IgD-negative memory B cell (primary cell): ENCODE measurements around the gene TNFRSF12A. TPM values are rescaled to one million over a fixed set of nuclear protein-coding genes. Genes with fewer than 3 reads are reported as not detected.
A peak's percentile ranks its signal among the peaks of the same experiment; 100 is the strongest.

Experiments used
- H3K27ac Mint-ChIP-seq, 3 donors: one replicate each; pipeline ENCODE4 v1.8.0; 2020 to 2022; ENCODE audit warnings: mild to moderate bottlenecking in 3 of 3, mixed read lengths in 3 of 3, moderate library complexity in 1 of 3
- H3K27me3 Mint-ChIP-seq: one replicate; pipeline ENCODE4 v1.8.0; 2021; ENCODE audit warnings: mixed read lengths
- H3K36me3 Mint-ChIP-seq: one replicate; pipeline ENCODE4 v1.8.0; 2020; ENCODE audit warnings: mild to moderate bottlenecking, mixed read lengths
- H3K4me1 Mint-ChIP-seq, 3 donors: one replicate each; pipeline ENCODE4 v1.8.0; 2020 to 2022; ENCODE audit warnings: mixed read lengths in 3 of 3, mild to moderate bottlenecking in 1 of 3
- H3K4me3 Mint-ChIP-seq, 4 donors: one replicate each; pipeline ENCODE4 v1.8.0; 2020 to 2022; ENCODE audit warnings: mild to moderate bottlenecking in 4 of 4, mixed read lengths in 4 of 4, moderate library complexity in 3 of 4
- H3K9me3 Mint-ChIP-seq, 3 donors: one replicate each; pipeline ENCODE4 v1.8.0; 2020 to 2021; ENCODE audit warnings: mixed read lengths in 3 of 3, mild to moderate bottlenecking in 1 of 3
- polyA plus RNA-seq: library from polyadenylated mRNA; unstranded; fragments of 300-500 nt; fragmentation: Illumina TruSeq; gene quantifications from one replicate; pipeline ENCODE4 v1.2.3, GENCODE V29; 2021

Gene TNFRSF12A
- polyA plus RNA-seq, 1 donor from 2014 or later = 0.31 TPM

DNA sequence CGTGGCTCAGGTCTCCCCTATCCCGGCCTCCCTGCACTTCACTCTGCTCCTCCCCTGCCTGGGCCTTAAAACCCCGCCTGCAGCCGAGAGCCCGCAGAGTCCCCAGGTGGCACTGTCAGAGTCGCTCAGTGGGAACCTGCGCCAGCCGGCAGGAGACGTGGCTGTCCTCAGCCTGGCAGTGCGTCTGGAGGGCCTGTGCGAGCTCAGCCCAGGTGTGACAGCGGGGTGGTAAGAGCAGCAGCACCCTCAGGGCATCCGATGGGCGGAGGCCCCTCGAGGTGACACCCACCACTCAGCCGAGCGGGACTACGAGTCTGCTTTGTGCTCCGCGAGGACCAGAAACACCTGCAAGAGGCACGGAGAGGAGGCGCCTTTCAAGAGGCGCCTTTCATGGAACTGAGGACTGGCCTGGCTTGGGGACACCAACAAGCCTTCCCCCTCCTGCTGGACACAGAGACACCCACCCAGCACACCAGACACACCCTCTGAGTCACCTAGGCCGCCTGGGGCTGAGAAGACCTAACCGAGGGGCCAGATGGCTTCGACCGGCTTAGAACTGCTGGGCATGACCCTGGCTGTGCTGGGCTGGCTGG lies 7.2 kb upstream of the TNFRSF12A start, which contains the start of gene CLDN9:
TSS of gene CLDN9 (plus strand) at position 96 of the 593 bp plus-strand sequence. CDS start at position 536, 440 bp downstream.
- Mint-ChIP-seq H3K27ac (no peak within 1 kb of the TSS), H3K36me3 (no peaks in the 10 kb centered on the region), H3K9me3 (no peaks in the 10 kb centered on the region), H3K4me1 (peaks cover 3 to 8% (median 4%) of the 10 kb centered on the region in 3 donors), H3K27me3 (peaks cover 21% of the 10 kb centered on the region), H3K4me3 (peak within 1 kb of the TSS in 1 of 4 donors; percentile 70)

DNA sequence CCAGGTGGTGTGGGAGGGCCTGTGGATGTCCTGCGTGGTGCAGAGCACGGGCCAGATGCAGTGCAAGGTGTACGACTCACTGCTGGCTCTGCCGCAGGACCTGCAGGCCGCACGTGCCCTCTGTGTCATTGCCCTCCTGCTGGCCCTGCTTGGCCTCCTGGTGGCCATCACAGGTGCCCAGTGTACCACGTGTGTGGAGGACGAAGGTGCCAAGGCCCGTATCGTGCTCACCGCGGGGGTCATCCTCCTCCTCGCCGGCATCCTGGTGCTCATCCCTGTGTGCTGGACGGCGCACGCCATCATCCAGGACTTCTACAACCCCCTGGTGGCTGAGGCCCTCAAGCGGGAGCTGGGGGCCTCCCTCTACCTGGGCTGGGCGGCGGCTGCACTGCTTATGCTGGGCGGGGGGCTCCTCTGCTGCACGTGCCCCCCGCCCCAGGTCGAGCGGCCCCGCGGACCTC lies 6.6 kb upstream of the TNFRSF12A start:
- H3K27me3 Mint-ChIP-seq = peaks cover 16% of the 10 kb centered on the region
- no peak overlapping the region for H3K4me3 Mint-ChIP-seq
- peaks cover 0 to 3% (median 0%) of the 10 kb centered on the region in 3 donors for H3K4me1 Mint-ChIP-seq
- H3K9me3 Mint-ChIP-seq = no peaks in the 10 kb centered on the region
- H3K27ac Mint-ChIP-seq = no peak overlapping the region
- no peaks in the 10 kb centered on the region for H3K36me3 Mint-ChIP-seq

DNA sequence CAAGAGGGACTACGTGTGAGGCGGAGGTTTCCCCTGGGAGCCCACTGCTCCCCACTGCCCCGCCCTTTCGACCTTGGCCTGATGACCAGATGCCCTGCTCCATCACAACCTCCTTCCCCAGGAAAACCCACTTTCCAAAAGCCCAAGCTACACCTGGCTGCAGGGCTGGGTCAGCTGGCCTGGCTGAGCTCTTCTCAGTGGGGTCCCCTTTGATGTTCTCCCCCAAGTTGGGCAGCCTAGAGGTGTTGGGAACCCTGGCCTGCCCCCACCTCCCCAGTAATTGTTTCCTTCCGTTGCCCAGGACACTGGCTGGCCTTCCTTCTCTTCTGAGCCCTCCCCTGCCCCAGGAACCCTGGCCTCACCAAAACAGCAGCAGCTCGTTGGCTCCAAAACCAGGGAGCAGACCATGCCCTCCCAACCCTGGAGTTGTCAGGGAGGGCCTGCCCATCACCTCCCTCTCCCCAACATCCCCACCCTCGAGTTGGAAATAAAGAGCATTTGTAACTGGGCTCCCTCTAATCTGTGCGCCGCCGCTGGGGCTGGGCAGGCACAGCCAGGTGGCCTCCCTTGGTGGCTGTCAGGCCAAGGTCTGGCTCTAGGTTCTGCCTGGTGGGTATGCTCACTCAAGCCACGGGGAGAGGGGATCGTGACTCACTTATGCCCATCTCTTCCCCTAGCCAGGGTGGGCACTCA lies 6.0 kb upstream of the TNFRSF12A start:
- Mint-ChIP-seq H3K4me3 (no peak overlapping the region), H3K9me3 (no peaks in the 10 kb centered on the region), H3K27ac (no peak overlapping the region), H3K36me3 (no peaks in the 10 kb centered on the region), H3K4me1 (peaks cover 0 to 1% (median 0%) of the 10 kb centered on the region in 3 donors), H3K27me3 (peaks cover 16% of the 10 kb centered on the region)

DNA sequence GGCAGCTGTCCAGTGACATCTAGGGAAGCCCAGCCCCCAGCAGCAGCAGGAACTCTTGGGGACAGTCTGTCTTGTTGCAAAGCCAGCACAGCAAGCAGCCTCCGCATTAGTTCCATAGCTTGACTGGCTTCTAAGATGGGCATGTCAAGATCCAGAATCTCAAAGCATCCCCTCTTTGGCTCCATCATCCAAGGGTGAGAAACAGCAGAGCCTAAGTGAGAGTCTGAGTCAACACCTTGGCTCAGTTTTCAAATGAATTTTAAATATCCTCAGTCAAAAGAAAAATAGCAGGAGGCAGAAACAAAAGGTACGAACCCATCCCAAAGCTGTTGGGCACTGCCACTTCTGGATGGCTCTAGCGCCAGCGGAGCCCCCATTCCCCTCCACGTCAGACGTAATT lies 5.2 kb upstream of the TNFRSF12A start:
- H3K27ac Mint-ChIP-seq = no peak overlapping the region
- H3K36me3 Mint-ChIP-seq = no peaks in the 10 kb centered on the region
- peak overlapping the region in 1 of 4 donors; percentile 20 for H3K4me3 Mint-ChIP-seq
- H3K27me3 Mint-ChIP-seq = peaks cover 16% of the 10 kb centered on the region
- peaks cover 0 to 3% (median 0%) of the 10 kb centered on the region in 3 donors for H3K4me1 Mint-ChIP-seq
- no peaks in the 10 kb centered on the region for H3K9me3 Mint-ChIP-seq

DNA sequence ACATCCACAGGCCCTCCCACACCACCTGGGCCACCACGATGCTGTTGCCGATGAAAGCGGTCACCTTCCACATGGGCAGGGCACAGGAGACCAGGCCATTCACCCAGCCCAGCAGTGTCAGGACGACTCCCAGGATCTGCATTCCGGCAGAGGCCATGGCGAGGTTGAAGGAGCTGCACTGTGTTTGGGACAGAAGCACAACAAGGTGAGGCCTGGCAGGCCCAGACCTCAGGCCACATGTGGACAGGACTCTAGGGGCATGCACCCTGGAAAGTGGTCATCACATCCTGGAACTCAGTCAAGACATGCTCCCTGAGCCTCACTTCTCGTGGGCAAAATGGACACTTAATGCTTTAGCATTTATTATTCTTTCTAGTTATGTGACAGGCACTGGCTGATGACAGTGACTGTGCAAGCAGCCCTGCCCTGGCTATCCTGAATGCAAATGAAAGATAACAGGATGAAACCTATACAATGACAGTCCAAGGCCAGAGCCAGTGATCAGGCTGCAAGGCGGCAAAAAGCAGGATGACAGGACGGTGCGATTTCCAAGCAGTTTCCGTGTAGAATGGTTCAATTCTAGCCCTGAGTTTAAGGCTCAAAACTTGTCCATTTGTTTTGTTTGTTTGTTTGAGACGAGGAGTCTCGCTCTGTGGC lies 4.2 kb upstream of the TNFRSF12A start:
- peaks cover 0 to 4% (median 2%) of the 10 kb centered on the region in 3 donors for H3K4me1 Mint-ChIP-seq
- no peaks in the 10 kb centered on the region for H3K9me3 Mint-ChIP-seq
- H3K27ac Mint-ChIP-seq = peak overlapping the region in 1 of 3 donors; percentile 31
- peaks cover 16% of the 10 kb centered on the region for H3K27me3 Mint-ChIP-seq
- no peaks in the 10 kb centered on the region for H3K36me3 Mint-ChIP-seq
- peak overlapping the region in 1 of 4 donors; percentile 14 for H3K4me3 Mint-ChIP-seq

DNA sequence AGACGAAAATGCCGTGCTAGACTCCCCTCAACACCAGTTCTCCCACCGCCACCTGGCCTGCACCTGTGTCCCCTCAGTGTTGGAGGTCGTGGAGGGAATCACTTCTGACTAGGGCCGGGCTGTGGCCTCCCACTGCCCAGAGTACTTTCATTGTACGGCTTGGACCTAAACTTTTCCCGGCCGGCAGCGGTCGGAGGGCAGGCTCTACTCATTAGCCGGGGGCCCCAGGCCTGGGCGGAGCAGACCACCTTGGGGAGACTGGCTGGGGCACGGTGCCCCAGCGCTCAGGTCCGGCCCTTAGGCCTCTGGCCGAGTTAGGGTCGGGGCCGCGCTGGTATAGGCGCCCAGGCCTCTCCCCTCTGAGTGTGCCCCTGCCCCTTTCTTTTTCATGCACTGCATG lies 2.8 kb upstream of the TNFRSF12A start:
- Mint-ChIP-seq H3K4me3 (no peak overlapping the region), H3K36me3 (no peaks in the 10 kb centered on the region), H3K9me3 (no peaks in the 10 kb centered on the region), H3K27ac (no peak overlapping the region), H3K27me3 (peaks cover 11% of the 10 kb centered on the region), H3K4me1 (peaks cover 8 to 12% (median 11%) of the 10 kb centered on the region in 3 donors)

DNA sequence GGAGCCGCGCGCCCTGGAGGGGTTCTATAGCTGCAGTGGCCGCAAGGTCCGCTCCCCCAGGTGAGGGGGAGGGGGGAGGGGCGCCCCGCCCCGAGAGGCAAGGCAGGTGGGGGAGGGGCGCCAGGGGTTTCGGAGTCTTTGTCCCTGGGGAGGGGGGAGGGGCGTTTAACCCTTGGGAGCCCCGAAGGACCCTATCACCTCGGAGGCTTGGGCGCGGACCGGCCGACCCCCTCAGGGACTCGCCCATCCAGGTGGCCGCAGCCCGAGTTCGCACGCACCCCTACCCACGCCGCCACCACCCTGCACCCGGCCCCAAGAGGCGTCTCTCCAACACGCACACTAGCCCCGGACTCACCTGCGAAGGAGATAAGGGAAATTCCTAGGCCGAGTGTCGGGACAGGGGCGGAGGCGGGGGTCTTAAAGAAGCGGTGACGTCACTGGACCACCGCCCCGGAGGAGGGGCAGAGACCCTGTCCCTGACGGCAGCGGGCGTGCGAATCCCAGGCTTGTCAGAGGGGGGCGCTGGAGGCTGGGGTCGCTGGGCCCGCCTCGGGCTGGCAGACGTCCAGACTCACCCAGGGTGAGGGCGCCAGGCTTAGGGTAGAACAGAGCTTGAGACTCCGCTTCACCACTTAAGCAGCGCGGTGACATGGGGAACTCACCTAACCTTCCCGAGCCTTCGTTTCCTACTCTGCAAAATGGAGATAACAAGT lies 2.2 kb upstream of the TNFRSF12A start, which contains the start of gene CLDN6:
TSS of gene CLDN6 (minus strand) at position 390 of the 713 bp plus-strand sequence. CDS start 2,162 bp downstream, outside the sequence.
- no peaks in the 10 kb centered on the region for H3K9me3 Mint-ChIP-seq
- peak within 1 kb of the TSS in 2 of 4 donors; percentile 43 for H3K4me3 Mint-ChIP-seq
- peaks cover 6% of the 10 kb centered on the region for H3K27me3 Mint-ChIP-seq
- peak within 1 kb of the TSS in 1 of 3 donors; percentile 35 for H3K27ac Mint-ChIP-seq
- H3K36me3 Mint-ChIP-seq = no peaks in the 10 kb centered on the region
- H3K4me1 Mint-ChIP-seq = peaks cover 10 to 17% (median 16%) of the 10 kb centered on the region in 3 donors

DNA sequence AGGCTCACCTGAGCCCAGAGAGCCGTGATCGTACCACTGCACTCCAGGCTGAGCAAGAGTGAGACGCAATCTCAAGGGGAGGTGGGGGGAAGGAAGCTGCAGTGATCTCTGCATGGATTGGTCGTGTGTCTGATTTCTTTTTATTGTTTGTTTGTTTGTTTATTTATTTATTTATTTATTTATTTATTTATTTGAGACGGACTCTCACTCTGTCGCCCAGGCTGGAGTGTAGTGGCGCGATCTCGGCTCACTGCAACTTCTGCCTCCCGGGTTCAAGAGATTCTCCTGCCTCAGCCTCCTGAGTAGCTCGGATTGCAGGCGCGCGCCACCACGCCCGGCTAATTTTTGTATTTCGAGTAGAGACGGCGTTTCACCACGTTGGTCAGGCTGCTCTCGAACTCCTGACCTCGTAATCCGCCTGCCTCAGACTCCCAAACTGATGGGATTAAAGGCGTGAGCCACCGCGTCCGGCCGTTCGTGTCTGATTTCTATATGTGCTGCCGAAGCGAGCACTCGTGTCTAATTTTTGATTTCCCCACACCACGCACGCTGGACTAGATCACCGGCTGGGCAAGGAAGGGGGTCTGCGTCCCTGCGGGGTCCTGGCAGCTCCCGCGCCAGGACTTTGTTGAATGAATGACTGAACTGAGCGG lies 448 bp upstream of the TNFRSF12A start:
- Mint-ChIP-seq H3K36me3 (peaks cover 2% of the 10 kb centered on the region), H3K9me3 (no peaks in the 10 kb centered on the region), H3K4me1 (peaks cover 22 to 24% (median 24%) of the 10 kb centered on the region in 3 donors), H3K27me3 (peaks cover 6% of the 10 kb centered on the region), H3K27ac (peak overlapping the region; percentile 39 to 87 (median 75)), H3K4me3 (peak overlapping the region; percentile 80 to 92 (median 89))

DNA sequence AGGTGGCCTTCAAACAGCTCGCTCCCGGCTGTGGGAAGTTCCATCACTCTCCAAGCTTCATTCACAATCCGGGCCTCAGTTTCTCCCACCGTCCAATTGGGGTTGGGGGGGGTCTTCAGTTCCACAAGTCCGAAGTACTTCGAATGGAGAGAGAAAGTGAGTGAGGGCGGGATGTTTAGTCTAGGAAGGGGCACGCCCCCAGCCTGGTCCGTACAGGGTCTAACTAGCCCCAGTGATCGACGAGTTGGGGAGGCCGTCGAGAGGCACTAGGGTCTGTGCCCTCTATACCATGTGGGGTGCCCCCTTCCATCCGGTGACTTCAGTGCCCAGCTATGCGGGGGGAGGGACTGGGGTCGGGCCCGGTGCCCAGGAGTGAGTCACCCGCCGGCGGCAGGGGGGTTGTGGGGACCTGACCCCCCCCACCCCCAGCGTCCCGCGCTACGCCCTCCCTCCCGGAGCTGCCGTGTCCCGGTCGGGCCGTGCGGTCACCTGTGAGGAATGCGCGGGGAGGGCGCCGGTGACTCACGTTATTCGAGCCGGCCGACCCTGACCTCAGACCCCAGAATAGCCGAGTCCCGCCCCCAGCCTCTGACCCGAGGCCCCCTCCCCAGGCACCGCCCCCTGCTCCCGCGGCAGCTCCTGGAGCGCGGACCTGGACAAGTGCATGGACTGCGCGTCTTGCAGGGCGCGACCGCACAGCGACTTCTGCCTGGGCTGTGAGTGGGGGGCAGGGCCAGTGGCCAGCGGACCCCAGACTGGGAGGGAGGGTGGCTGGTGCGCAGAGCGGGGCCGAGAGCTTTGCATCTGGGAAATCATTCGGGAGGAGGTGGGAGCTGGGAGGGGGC lies 658 bp downstream of the TNFRSF12A start:
- H3K27me3 Mint-ChIP-seq = peaks cover 6% of the 10 kb centered on the region
- H3K27ac Mint-ChIP-seq = peak overlapping the region; percentile 71 to 88 (median 71)
- no peaks in the 10 kb centered on the region for H3K9me3 Mint-ChIP-seq
- H3K4me1 Mint-ChIP-seq = peaks cover 22 to 24% (median 24%) of the 10 kb centered on the region in 3 donors
- peaks cover 2% of the 10 kb centered on the region for H3K36me3 Mint-ChIP-seq
- peak overlapping the region; percentile 84 to 95 (median 91) for H3K4me3 Mint-ChIP-seq

DNA sequence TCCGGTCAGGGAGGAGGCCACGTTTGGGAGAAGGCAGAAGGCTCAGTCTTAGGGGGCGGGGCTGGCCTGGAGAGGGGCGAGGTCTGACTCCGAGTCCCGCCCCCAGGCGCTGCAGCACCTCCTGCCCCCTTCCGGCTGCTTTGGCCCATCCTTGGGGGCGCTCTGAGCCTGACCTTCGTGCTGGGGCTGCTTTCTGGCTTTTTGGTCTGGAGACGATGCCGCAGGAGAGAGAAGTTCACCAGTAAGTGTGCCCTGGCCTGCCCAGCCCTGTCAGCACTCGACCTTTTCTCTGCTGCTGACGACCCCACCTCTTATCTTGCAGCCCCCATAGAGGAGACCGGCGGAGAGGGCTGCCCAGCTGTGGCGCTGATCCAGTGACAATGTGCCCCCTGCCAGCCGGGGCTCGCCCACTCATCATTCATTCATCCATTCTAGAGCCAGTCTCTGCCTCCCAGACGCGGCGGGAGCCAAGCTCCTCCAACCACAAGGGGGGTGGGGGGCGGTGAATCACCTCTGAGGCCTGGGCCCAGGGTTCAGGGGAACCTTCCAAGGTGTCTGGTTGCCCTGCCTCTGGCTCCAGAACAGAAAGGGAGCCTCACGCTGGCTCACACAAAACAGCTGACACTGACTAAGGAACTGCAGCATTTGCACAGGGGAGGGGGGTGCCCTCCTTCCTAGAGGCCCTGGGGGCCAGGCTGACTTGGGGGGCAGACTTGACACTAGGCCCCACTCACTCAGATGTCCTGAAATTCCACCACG lies 1.5 kb downstream of the TNFRSF12A start:
- Mint-ChIP-seq H3K9me3 (no peaks in the 10 kb centered on the region), H3K4me3 (peak overlapping the region; percentile 84 to 95 (median 90)), H3K4me1 (peaks cover 23 to 24% (median 24%) of the 10 kb centered on the region in 3 donors), H3K27me3 (peaks cover 4% of the 10 kb centered on the region), H3K36me3 (peaks cover 5% of the 10 kb centered on the region), H3K27ac (peak overlapping the region; percentile 71 to 88 (median 71))

DNA sequence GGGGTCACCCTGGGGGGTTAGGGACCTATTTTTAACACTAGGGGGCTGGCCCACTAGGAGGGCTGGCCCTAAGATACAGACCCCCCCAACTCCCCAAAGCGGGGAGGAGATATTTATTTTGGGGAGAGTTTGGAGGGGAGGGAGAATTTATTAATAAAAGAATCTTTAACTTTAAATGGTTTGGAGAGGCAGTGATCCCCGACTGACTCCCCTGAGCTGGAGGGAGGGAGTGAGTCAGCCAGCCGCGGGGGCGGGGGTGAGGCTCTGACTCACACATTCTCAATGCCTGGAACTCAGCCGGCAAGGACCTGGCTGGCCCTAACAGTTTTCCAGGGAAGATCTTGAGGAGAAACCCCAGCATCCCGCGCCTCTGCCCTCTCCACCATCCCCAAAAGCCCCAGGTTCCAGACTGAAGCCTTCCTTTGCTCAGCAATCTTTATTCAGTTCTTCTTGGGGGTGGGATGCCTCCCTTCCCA lies 2.1 kb downstream of the TNFRSF12A start:
- Mint-ChIP-seq H3K27ac (peak overlapping the region; percentile 67 to 96 (median 88)), H3K4me1 (peaks cover 23 to 24% (median 24%) of the 10 kb centered on the region in 3 donors), H3K27me3 (no peaks in the 10 kb centered on the region), H3K9me3 (no peaks in the 10 kb centered on the region), H3K36me3 (peaks cover 5% of the 10 kb centered on the region), H3K4me3 (peak overlapping the region in 3 of 4 donors; percentile 17 to 99 (median 85))

DNA sequence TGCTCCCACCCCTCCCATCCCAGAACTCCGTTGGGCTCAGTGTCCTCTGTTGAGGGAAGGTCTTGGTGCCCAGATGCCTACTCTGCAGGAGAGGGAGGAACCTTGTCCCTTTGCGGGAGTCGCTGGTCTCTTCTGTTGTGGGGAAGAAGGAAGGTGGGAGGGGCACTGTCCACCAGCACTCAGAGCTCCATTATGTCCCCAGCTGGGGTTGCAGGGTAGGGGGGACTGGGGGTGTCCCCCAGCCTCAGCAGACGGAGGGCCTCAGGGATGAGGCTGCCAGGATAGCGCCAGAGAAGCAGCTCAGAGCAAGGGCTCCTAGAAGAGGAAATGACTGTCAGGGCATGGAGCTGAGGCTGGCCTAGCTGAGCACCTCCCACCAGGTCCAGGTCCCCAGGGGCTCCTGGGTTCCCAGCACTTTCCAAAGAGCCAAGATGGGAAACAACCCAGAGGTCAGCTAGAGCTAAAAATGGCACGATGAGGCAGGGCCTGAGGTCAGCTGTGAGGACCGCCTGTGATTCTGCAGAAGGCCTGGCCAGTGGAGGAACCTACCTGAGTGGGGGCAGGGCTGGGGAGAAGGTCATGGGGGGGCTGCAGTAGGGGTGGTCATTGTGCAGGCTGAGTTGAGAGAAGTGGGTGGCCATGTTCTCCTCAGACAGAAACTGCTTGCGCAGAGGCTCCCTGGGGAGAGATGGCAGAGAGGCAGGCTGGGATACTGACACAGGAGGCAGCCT lies 2.7 kb downstream of the TNFRSF12A start:
- Mint-ChIP-seq H3K9me3 (no peaks in the 10 kb centered on the region), H3K36me3 (peaks cover 7% of the 10 kb centered on the region), H3K27ac (peak overlapping the region; percentile 88 to 97 (median 96)), H3K27me3 (no peaks in the 10 kb centered on the region), H3K4me1 (peaks cover 23 to 24% (median 24%) of the 10 kb centered on the region in 3 donors), H3K4me3 (peak overlapping the region; percentile 85 to 99 (median 94))
